ENCODE data around the gene KIF26A. TPM values are rescaled to one million over a fixed set of nuclear protein-coding genes. Genes with fewer than 3 reads are reported as not detected.

The KIF26A gene
- total and polyA plus RNA-seq, 7 donors, result 0.99 to 3.2 (median 1.8) TPM

- Histone ChIP-seq H3K4me1 (peaks cover 9% of the 10 kb centered on the region), H3K36me3 (ENCODE audit: insufficient read depth in 1 of 2, low read depth in 1 of 2) (no peaks in the 10 kb centered on the region), H3K27ac (peak overlapping the region; percentile 36), H3K27me3 (ENCODE audit: insufficient read depth in 3 of 3, low read length in 2 of 3) (peaks cover 0 to 68% (median 21%) of the 10 kb centered on the region in 3 donors), H3K9me3 (no peaks in the 10 kb centered on the region), H3K4me3 (peak overlapping the region; percentile 68)
- DNase-seq, result peak; percentile 69 to 75
- TF ChIP-seq CTCF (IDR thresholded peaks at IDR 0.05), result peak; percentile 91
- 1% methylated on average over 70 to 88 of the region's 88 CpGs for WGBS, 3 donors
- peak; percentile 81 to 94 (median 90) for ATAC-seq
- intact Hi-C loops (cut with DNase I), result loop anchor here (1.0 to 10.0 kb wide), 6 partner anchors 207 to 570 kb away; no protein-coding TSS in a partner anchor
Measured at GRCh38 chr14:104137297-104138097, 890 bp upstream of the KIF26A start.

- Histone ChIP-seq H3K9me3 (no peaks in the 10 kb centered on the region), H3K36me3 (ENCODE audit: insufficient read depth in 1 of 2, low read depth in 1 of 2) (no peaks in the 10 kb centered on the region), H3K4me1 (peaks cover 9% of the 10 kb centered on the region), H3K4me3 (peak overlapping the region; percentile 68), H3K27me3 (ENCODE audit: insufficient read depth in 3 of 3, low read length in 2 of 3) (peaks cover 0 to 56% (median 21%) of the 10 kb centered on the region in 3 donors), H3K27ac (no peak overlapping the region)
- TF ChIP-seq CTCF (IDR thresholded peaks at IDR 0.05), result no peak
- DNase-seq, result peak; percentile 12 to 46
- WGBS, 3 donors, result 2 to 6% (median 3%) methylated on average over 51 to 73 of the region's 73 CpGs
- no peak for ATAC-seq
- intact Hi-C loops (cut with DNase I), result loop anchor here (5.0 to 10.0 kb wide), 3 partner anchors 206 to 568 kb away; no protein-coding TSS in a partner anchor
Measured at GRCh38 chr14:104138718-104139459, 502 bp downstream of the KIF26A start.

GRCh38 chr14:104139460-104140212, 1.2 kb downstream of the KIF26A start:
- intact Hi-C loops (cut with DNase I), result loop anchor here (5.0 to 10.0 kb wide), 4 partner anchors 205 to 568 kb away; no protein-coding TSS in a partner anchor
- peaks cover 9% of the 10 kb centered on the region for H3K4me1 ChIP-seq
- H3K27me3 ChIP-seq (ENCODE audit: insufficient read depth in 3 of 3, low read length in 2 of 3), result peaks cover 0 to 50% (median 21%) of the 10 kb centered on the region in 3 donors
- H3K4me3 ChIP-seq, result peak overlapping the region; percentile 68
- TF ChIP-seq CTCF (IDR thresholded peaks at IDR 0.05), result no peak
- H3K9me3 ChIP-seq, result no peaks in the 10 kb centered on the region
- peak; percentile 7 to 45 for DNase-seq
- H3K27ac ChIP-seq, result no peak overlapping the region
- H3K36me3 ChIP-seq (ENCODE audit: insufficient read depth in 1 of 2, low read depth in 1 of 2), result no peaks in the 10 kb centered on the region
- no peak for ATAC-seq
- WGBS, 3 donors, result 42 to 52% (median 45%) methylated on average over 14 of the region's 14 CpGs

- H3K27me3 ChIP-seq (ENCODE audit: insufficient read depth in 3 of 3, low read length in 2 of 3), result peaks cover 0 to 47% (median 21%) of the 10 kb centered on the region in 3 donors
- H3K36me3 ChIP-seq (ENCODE audit: insufficient read depth in 1 of 2, low read depth in 1 of 2), result no peaks in the 10 kb centered on the region
- no peak for TF ChIP-seq CTCF (IDR thresholded peaks at IDR 0.05)
- DNase-seq, result no peak
- no peak for ATAC-seq
- peak overlapping the region; percentile 68 for H3K4me3 ChIP-seq
- no peaks in the 10 kb centered on the region for H3K9me3 ChIP-seq
- H3K4me1 ChIP-seq, result peaks cover 9% of the 10 kb centered on the region
- H3K27ac ChIP-seq, result no peak overlapping the region
- WGBS, 3 donors, result 61 to 74% (median 67%) methylated on average over 6 of the region's 6 CpGs
- intact Hi-C loops (cut with DNase I), result loop anchor here in 1 of 2 donors (5.0 kb wide), 1 partner anchor 497 kb away; no protein-coding TSS in a partner anchor
Measured at GRCh38 chr14:104140213-104140462, 1.8 kb downstream of the KIF26A start.

Measured in psoas muscle (tissue), 8 donors.